T-helper 1 cell treated with Interleukin-12 subunit alpha and Interleukin-12 subunit beta and Interleukin-4 antibody, amounts not matched to agents 30 ng/mL and 1 ng/mL, for 36 hours (primary cell): ENCODE measurements around the gene BAIAP2. TPM values are rescaled to one million over a fixed set of nuclear protein-coding genes. Genes with fewer than 3 reads are reported as not detected.

Experiments used
- intact Hi-C: fragments of 100-400 bp; cut with micrococcal nuclease; formaldehyde crosslinking; loops from one replicate; pipeline ENCODE4 v1.15.1; 2024
- total RNA-seq: library from RNA; stranded (reverse); gene quantifications from 2 replicates; pipeline ENCODE4 v1.2.3, GENCODE V29; 2022

The BAIAP2 gene
- total RNA-seq, 1 donor from 2014 or later = 7.2 TPM

GRCh38 chr17:81036197-81036941 is 1.4 kb downstream of the BAIAP2 start:
- intact Hi-C loops = no loop called here

- intact Hi-C loops = no loop called here
Measured at GRCh38 chr17:81037026-81037797, 2.3 kb downstream of the BAIAP2 start.

- intact Hi-C loops = no loop called here
Measured at GRCh38 chr17:81037798-81038733, 3.1 kb downstream of the BAIAP2 start.

- intact Hi-C loops = no loop called here
Measured at GRCh38 chr17:81039096-81039495, 4.1 kb downstream of the BAIAP2 start.

GRCh38 chr17:81039854-81040758 is 5.2 kb downstream of the BAIAP2 start:
- intact Hi-C loops = no loop called here

GRCh38 chr17:81040791-81041337 is 5.9 kb downstream of the BAIAP2 start:
- intact Hi-C loops = no loop called here

GRCh38 chr17:81042606-81043005 is 7.7 kb downstream of the BAIAP2 start:
- intact Hi-C loops = no loop called here

- intact Hi-C loops = no loop called here
Measured at GRCh38 chr17:81043319-81043724, 8.4 kb downstream of the BAIAP2 start.

- intact Hi-C loops = no loop called here
Measured at GRCh38 chr17:81043725-81044427, 8.9 kb downstream of the BAIAP2 start.

- intact Hi-C loops = no loop called here
Measured at GRCh38 chr17:81044428-81044763, 9.4 kb downstream of the BAIAP2 start.

- intact Hi-C loops = no loop called here
Measured at GRCh38 chr17:81044764-81045589, 10.0 kb downstream of the BAIAP2 start.

- intact Hi-C loops = no loop called here
Measured at GRCh38 chr17:81045590-81046095, 10.7 kb downstream of the BAIAP2 start.

GRCh38 chr17:81046132-81046769 is 11.3 kb downstream of the BAIAP2 start:
- intact Hi-C loops = no loop called here

- intact Hi-C loops = no loop called here
Measured at GRCh38 chr17:81046770-81047359, 11.9 kb downstream of the BAIAP2 start.

GRCh38 chr17:81048827-81049371 is 13.9 kb downstream of the BAIAP2 start:
- intact Hi-C loops = no loop called here

GRCh38 chr17:81049372-81049911 is 14.5 kb downstream of the BAIAP2 start:
- intact Hi-C loops = no loop called here

GRCh38 chr17:81049973-81050551 is 15.1 kb downstream of the BAIAP2 start:
- intact Hi-C loops = no loop called here
